SK-N-SH (cell line): Measurements from ENCODE around the gene PSME1.

Experiments
- GABPA ChIP-seq: IDR thresholded peaks from 2 replicates; pipeline ENCODE4 v1.4.0; 2012; ENCODE audit warnings: low read depth, mild to moderate bottlenecking
- SIN3A ChIP-seq: IDR thresholded peaks from 2 replicates; pipeline ENCODE4 v1.6.1; 2012; ENCODE audit warnings: low read depth, mild to moderate bottlenecking, low read length, moderate library complexity, borderline replicate concordance
- YY1 ChIP-seq: IDR thresholded peaks from 2 replicates; pipeline ENCODE4 v1.4.0; 2012; ENCODE audit warnings: low read depth, mild to moderate bottlenecking
- TF ChIP-seq, protein P1 (sequence below): fragments of 200-600 bp; sonication (generic); IDR thresholded peaks from 2 replicates; pipeline ENCODE4 v1.6.1; 2017; ENCODE audit warnings: antibody characterized with exemption, mild to moderate bottlenecking, moderate library complexity

DNA sequence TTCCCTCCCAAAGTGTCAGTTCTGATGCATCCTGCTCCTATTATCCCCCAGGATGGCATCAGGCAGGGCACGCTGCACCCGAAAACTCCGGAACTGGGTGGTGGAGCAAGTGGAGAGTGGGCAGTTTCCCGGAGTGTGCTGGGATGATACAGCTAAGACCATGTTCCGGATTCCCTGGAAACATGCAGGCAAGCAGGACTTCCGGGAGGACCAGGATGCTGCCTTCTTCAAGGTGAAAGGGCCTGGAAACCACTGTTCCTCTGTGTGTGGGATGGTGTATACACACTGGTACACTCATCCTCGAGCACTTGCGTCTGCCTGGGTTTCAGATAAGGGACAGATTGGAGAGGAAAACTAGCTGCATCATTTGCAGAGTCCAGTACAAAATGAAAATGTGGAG is 26.1 kb downstream of the PSME1 start:
- TF ChIP-seq, protein P1, sequence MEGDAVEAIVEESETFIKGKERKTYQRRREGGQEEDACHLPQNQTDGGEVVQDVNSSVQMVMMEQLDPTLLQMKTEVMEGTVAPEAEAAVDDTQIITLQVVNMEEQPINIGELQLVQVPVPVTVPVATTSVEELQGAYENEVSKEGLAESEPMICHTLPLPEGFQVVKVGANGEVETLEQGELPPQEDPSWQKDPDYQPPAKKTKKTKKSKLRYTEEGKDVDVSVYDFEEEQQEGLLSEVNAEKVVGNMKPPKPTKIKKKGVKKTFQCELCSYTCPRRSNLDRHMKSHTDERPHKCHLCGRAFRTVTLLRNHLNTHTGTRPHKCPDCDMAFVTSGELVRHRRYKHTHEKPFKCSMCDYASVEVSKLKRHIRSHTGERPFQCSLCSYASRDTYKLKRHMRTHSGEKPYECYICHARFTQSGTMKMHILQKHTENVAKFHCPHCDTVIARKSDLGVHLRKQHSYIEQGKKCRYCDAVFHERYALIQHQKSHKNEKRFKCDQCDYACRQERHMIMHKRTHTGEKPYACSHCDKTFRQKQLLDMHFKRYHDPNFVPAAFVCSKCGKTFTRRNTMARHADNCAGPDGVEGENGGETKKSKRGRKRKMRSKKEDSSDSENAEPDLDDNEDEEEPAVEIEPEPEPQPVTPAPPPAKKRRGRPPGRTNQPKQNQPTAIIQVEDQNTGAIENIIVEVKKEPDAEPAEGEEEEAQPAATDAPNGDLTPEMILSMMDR, result no peak
- TF ChIP-seq GABPA, result no peak
- no peak for TF ChIP-seq YY1
- TF ChIP-seq SIN3A, result no peak
